GM23338 (cell line): Measurements from ENCODE around the gene NIPAL3. TPM values are rescaled to one million over a fixed set of nuclear protein-coding genes. Genes with fewer than 3 reads are reported as not detected.

Experiments
- ATAC-seq: fragments of 200-7000 bp; cut with Tn5 transposase; 3 replicates; pipeline ENCODE4 v1.9.1; 2020
- DNase-seq: peaks from one replicate; pipeline ENCODE4 v3.0.0-alpha.2; 2015; ENCODE audit warnings: low spot score
- H2AFZ ChIP-seq: fragments of 200-600 bp; sonication (generic); 2 replicates; pipeline ENCODE4 v1.8.0; 2016; ENCODE audit warnings: antibody characterized with exemption, mild to moderate bottlenecking, moderate library complexity
- H3F3A ChIP-seq: fragments of 200-600 bp; sonication (generic); replicated peaks from 2 replicates; pipeline ENCODE4 v1.8.0; 2017; ENCODE audit warnings: antibody characterized with exemption, mixed run types, low read depth
- H3K27ac ChIP-seq: fragments of 200-600 bp; sonication (generic); 2 replicates; pipeline ENCODE4 v1.6.1; 2016; ENCODE audit warnings: low read depth
- H3K27me3 ChIP-seq: fragments of 200-600 bp; sonication (generic); 2 replicates; pipeline ENCODE4 v1.8.0; 2016; ENCODE audit warnings: mild to moderate bottlenecking, mixed run types, moderate library complexity; ENCODE audit not compliant: insufficient read depth
- H3K36me3 ChIP-seq: fragments of 200-600 bp; sonication (generic); 2 replicates; pipeline ENCODE4 v1.8.0; 2016; ENCODE audit warnings: mild to moderate bottlenecking; ENCODE audit not compliant: insufficient read depth
- H3K4me1 ChIP-seq: fragments of 200-600 bp; sonication (generic); 2 replicates; pipeline ENCODE4 v1.8.0; 2016; ENCODE audit warnings: mild to moderate bottlenecking, moderate library complexity; ENCODE audit not compliant: insufficient read depth
- H3K4me2 ChIP-seq: fragments of 200-600 bp; sonication (generic); 2 replicates; pipeline ENCODE4 v1.7.1; 2017; ENCODE audit warnings: mixed run types
- H3K4me3 ChIP-seq: fragments of 200-600 bp; sonication (generic); 2 replicates; pipeline ENCODE4 v1.6.1; 2016; ENCODE audit warnings: mixed run types
- H3K79me2 ChIP-seq: fragments of 200-600 bp; sonication (generic); replicated peaks from 2 replicates; pipeline ENCODE4 v1.8.0; 2017; ENCODE audit warnings: mild to moderate bottlenecking; ENCODE audit not compliant: insufficient read depth
- H3K9me2 ChIP-seq: fragments of 200-600 bp; sonication (generic); 2 replicates; pipeline ENCODE4 v1.8.0; 2017; ENCODE audit not compliant: insufficient read depth
- H4K20me1 ChIP-seq: fragments of 200-600 bp; sonication (generic); replicated peaks from 2 replicates; pipeline ENCODE4 v1.8.0; 2017; ENCODE audit warnings: mild to moderate bottlenecking; ENCODE audit not compliant: insufficient read depth
- H3K27ac Mint-ChIP-seq: 2 replicates; pipeline ENCODE4 v1.8.0; 2020; ENCODE audit warnings: inconsistent platforms, mild to moderate bottlenecking, moderate library complexity, mixed read lengths
- H3K27me3 Mint-ChIP-seq: 3 replicates; pipeline ENCODE4 v1.8.0; 2022; ENCODE audit warnings: low read depth, mild to moderate bottlenecking, moderate library complexity, mixed read lengths, inconsistent platforms; ENCODE audit not compliant: insufficient read depth, poor library complexity
- H3K36me3 Mint-ChIP-seq: 3 replicates; pipeline ENCODE4 v1.8.0; 2021; ENCODE audit warnings: low read depth, mild to moderate bottlenecking, inconsistent platforms, moderate library complexity, mixed read lengths
- H3K4me1 Mint-ChIP-seq: 3 replicates; pipeline ENCODE4 v1.8.0; 2020; ENCODE audit warnings: mild to moderate bottlenecking, inconsistent platforms, mixed read lengths
- H3K4me3 Mint-ChIP-seq: 3 replicates; pipeline ENCODE4 v1.8.0; 2021; ENCODE audit warnings: moderate library complexity, mild to moderate bottlenecking, inconsistent platforms, mixed read lengths
- H3K9me3 Mint-ChIP-seq: 3 replicates; pipeline ENCODE4 v1.8.0; 2020; ENCODE audit warnings: moderate library complexity, mild to moderate bottlenecking, inconsistent platforms, mixed read lengths
- CREB1 ChIP-seq: fragments of 250-450 bp; sonication (Bioruptor Pico); IDR thresholded peaks from 2 replicates; pipeline ENCODE4 v1.5.0; 2020; ENCODE audit warnings: low read depth, mild to moderate bottlenecking, moderate library complexity
- CTCF ChIP-seq, 2 experiments: fragments of 200-600 bp in 1 of 2; sonication (generic) in 1 of 2; conservative IDR thresholded peaks; 2 replicates each; pipeline versions ENCODE4 v1.5.1 to v1.6.1; 2016 to 2017; ENCODE audit warnings: antibody characterized with exemption in 2 of 2, low read depth in 2 of 2, mild to moderate bottlenecking in 2 of 2, moderate library complexity in 1 of 2
- EZH2phosphoT487 ChIP-seq: fragments of 200-600 bp; sonication (generic); IDR thresholded peaks from one replicate; pipeline ENCODE4 v1.8.1; 2018; ENCODE audit warnings: antibody characterized with exemption; ENCODE audit not compliant: unreplicated experiment
- NANOG ChIP-seq: IDR thresholded peaks from 2 replicates; pipeline ENCODE4 v1.6.1; 2016; ENCODE audit warnings: antibody characterized with exemption, borderline replicate concordance
- POLR2AphosphoS5 ChIP-seq: IDR thresholded peaks from 2 replicates; pipeline ENCODE4 v1.6.1; 2016; ENCODE audit warnings: antibody characterized with exemption, low read depth
- ZNF331 ChIP-seq: fragments of 250-450 bp; sonication (Bioruptor Pico); IDR thresholded peaks from 2 replicates; pipeline ENCODE4 v1.5.0; 2020; ENCODE audit warnings: low read depth, mild to moderate bottlenecking, moderate library complexity
- ZNF462 ChIP-seq: fragments of 250-450 bp; sonication (Bioruptor Pico); IDR thresholded peaks from 2 replicates; pipeline ENCODE4 v1.5.0; 2020; ENCODE audit warnings: mild to moderate bottlenecking, moderate library complexity
- polyA plus RNA-seq: library from polyadenylated mRNA; unstranded; fragments of >200 nt; fragmentation: Nextera tagmentation; extraction: Ambion mirVana; gene quantifications from 2 replicates; pipeline ENCODE4 v1.2.1, GENCODE V29; 2016
- total RNA-seq: library from RNA; depleted of rRNA; stranded (reverse); fragments of >200 nt; shearing (Covaris generic); gene quantifications from 2 replicates; pipeline ENCODE4 v1.2.3, GENCODE V29; 2014
- TF ChIP-seq, protein P1 (sequence below): IDR thresholded peaks from one replicate; pipeline ENCODE4 v1.6.1; 2018; ENCODE audit warnings: antibody characterized with exemption; ENCODE audit not compliant: unreplicated experiment

The NIPAL3 gene
- total and polyA plus RNA-seq, 2 experiments from 2014 or later, result 5.5 to 9.6 TPM

DNA sequence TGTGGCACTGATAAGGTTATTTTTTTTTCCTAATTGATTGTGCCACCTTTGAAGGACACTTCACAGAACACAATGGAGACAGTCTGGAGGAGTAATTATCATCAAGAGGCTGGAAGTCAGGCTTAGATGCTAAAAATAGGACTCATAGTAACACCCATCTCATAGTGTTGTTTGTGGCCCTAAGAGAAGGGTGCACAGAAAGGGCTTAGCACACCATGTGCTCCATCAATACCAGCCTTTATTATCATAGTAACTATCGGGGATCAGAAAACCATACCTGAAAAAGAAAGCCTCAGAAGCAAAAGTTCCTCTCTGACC is 11.9 kb downstream of the NIPAL3 start:
- H3K4me3 Mint-ChIP-seq, result no peak overlapping the region

More for the DNA sequence above, 11.9 kb downstream of the NIPAL3 start:
- Histone ChIP-seq H3K9me2 (no peaks in the 10 kb centered on the region), H3K4me3 (no peak overlapping the region), H3K4me2 (no peak overlapping the region), H3K27ac (no peak overlapping the region), H3K4me1 (no peaks in the 10 kb centered on the region), H2AFZ (no peak overlapping the region), H3K27me3 (no peaks in the 10 kb centered on the region), H3F3A (no peaks in the 10 kb centered on the region), H3K79me2 (no peaks in the 10 kb centered on the region; the same call in 1 of the 2 replicates), H4K20me1 (no peaks in the 10 kb centered on the region), H3K36me3 (no peaks in the 10 kb centered on the region)
- peaks cover 7% of the 10 kb centered on the region for H3K4me1 Mint-ChIP-seq
- H3K36me3 Mint-ChIP-seq, result no peaks in the 10 kb centered on the region
- no peaks in the 10 kb centered on the region for H3K9me3 Mint-ChIP-seq
- no peak for ATAC-seq
- DNase-seq, result no peak
- TF ChIP-seq ZNF331 (CRISPR knock-in tag) (no peak), NANOG (no peak), CREB1 (CRISPR knock-in tag) (no peak), CTCF (conservative IDR thresholded peaks at IDR 0.05; ENCODE audit: low read depth in 2 of 2) (no peak), POLR2AphosphoS5 (no peak), ZNF462 (CRISPR knock-in tag) (no peak), EZH2phosphoT487 (no peak)
- TF ChIP-seq, protein P1, sequence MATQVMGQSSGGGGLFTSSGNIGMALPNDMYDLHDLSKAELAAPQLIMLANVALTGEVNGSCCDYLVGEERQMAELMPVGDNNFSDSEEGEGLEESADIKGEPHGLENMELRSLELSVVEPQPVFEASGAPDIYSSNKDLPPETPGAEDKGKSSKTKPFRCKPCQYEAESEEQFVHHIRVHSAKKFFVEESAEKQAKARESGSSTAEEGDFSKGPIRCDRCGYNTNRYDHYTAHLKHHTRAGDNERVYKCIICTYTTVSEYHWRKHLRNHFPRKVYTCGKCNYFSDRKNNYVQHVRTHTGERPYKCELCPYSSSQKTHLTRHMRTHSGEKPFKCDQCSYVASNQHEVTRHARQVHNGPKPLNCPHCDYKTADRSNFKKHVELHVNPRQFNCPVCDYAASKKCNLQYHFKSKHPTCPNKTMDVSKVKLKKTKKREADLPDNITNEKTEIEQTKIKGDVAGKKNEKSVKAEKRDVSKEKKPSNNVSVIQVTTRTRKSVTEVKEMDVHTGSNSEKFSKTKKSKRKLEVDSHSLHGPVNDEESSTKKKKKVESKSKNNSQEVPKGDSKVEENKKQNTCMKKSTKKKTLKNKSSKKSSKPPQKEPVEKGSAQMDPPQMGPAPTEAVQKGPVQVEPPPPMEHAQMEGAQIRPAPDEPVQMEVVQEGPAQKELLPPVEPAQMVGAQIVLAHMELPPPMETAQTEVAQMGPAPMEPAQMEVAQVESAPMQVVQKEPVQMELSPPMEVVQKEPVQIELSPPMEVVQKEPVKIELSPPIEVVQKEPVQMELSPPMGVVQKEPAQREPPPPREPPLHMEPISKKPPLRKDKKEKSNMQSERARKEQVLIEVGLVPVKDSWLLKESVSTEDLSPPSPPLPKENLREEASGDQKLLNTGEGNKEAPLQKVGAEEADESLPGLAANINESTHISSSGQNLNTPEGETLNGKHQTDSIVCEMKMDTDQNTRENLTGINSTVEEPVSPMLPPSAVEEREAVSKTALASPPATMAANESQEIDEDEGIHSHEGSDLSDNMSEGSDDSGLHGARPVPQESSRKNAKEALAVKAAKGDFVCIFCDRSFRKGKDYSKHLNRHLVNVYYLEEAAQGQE, result no peak
- peaks cover 5% of the 10 kb centered on the region for H3K27me3 Mint-ChIP-seq
- H3K27ac Mint-ChIP-seq, result no peak overlapping the region
